ENCODE results near the gene GALNT2. TPM values are rescaled to one million over a fixed set of nuclear protein-coding genes. Genes with fewer than 3 reads are reported as not detected.

Gene GALNT2
- total and polyA plus RNA-seq, 8 donors, result 18.3 to 118 (median 57.3) TPM

- FAIRE-seq, result no peak
- no peak overlapping the region for H3K4me3 ChIP-seq
- peaks cover 27 to 60% (median 31%) of the 10 kb centered on the region in 3 donors for H3K4me1 ChIP-seq
- H3K9me3 ChIP-seq, result no peaks in the 10 kb centered on the region
- ATAC-seq, result no peak
- no peaks in the 10 kb centered on the region for H3K36me3 ChIP-seq
- WGBS, 2 donors, result 74 to 76% methylated on average over 8 of the region's 8 CpGs
- intact Hi-C loops (cut with DNase I), result no loop called here
- no peak overlapping the region for H3K27ac ChIP-seq
- no peak for TF ChIP-seq CTCF (IDR thresholded peaks at IDR 0.05)
- no peaks in the 10 kb centered on the region for H3K27me3 ChIP-seq
- DNase-seq, result peak in 1 of 6 donors; percentile 26
Measured at GRCh38 chr1:230081751-230082150, 14.7 kb downstream of the GALNT2 start.

- Histone ChIP-seq H3K36me3 (no peaks in the 10 kb centered on the region), H3K27ac (no peak overlapping the region), H3K9me3 (no peaks in the 10 kb centered on the region), H3K4me3 (no peak overlapping the region), H3K4me1 (peaks cover 26 to 58% (median 31%) of the 10 kb centered on the region in 3 donors), H3K27me3 (no peaks in the 10 kb centered on the region)
- FAIRE-seq, result no peak
- WGBS, 2 donors, result 59 to 61% methylated on average over 4 of the region's 4 CpGs
- peak in 1 of 6 donors; percentile 5 for DNase-seq
- intact Hi-C loops (cut with DNase I), result no loop called here
- TF ChIP-seq CTCF (IDR thresholded peaks at IDR 0.05), result no peak
- ATAC-seq, result no peak
Measured at GRCh38 chr1:230082211-230082610, 15.2 kb downstream of the GALNT2 start.

DNA sequence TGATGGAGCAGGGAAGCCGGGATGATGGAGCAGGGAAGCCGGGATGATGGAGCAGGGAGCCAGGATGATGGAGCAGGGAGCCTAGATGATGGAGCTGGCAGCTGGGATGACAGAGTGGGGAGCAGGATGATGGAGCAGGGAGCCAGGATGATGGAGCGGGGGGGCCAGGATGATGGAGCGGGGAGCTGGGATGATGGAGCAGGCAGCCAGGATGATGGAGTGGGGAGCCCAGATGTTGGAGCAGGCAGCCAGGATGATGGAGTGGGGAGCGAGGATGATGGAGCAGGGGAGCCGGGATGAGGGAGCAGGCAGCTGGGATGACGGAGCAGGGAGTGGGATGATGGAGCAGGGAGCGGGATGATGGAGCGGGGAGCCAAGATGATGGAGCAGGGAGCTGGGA is 16.0 kb downstream of the GALNT2 start:
- no peak for ATAC-seq
- no peak for TF ChIP-seq CTCF (IDR thresholded peaks at IDR 0.05)
- H3K4me1 ChIP-seq, result peaks cover 27 to 58% (median 31%) of the 10 kb centered on the region in 3 donors
- peak in 1 of 6 donors; percentile 25 for DNase-seq
- no peak for FAIRE-seq
- H3K27me3 ChIP-seq, result no peaks in the 10 kb centered on the region
- H3K4me3 ChIP-seq, result no peak overlapping the region
- WGBS, 2 donors, result 98% methylated on average over 9 of the region's 9 CpGs
- intact Hi-C loops (cut with DNase I), result no loop called here
- no peak overlapping the region for H3K27ac ChIP-seq
- no peaks in the 10 kb centered on the region for H3K36me3 ChIP-seq
- H3K9me3 ChIP-seq, result no peaks in the 10 kb centered on the region

DNA sequence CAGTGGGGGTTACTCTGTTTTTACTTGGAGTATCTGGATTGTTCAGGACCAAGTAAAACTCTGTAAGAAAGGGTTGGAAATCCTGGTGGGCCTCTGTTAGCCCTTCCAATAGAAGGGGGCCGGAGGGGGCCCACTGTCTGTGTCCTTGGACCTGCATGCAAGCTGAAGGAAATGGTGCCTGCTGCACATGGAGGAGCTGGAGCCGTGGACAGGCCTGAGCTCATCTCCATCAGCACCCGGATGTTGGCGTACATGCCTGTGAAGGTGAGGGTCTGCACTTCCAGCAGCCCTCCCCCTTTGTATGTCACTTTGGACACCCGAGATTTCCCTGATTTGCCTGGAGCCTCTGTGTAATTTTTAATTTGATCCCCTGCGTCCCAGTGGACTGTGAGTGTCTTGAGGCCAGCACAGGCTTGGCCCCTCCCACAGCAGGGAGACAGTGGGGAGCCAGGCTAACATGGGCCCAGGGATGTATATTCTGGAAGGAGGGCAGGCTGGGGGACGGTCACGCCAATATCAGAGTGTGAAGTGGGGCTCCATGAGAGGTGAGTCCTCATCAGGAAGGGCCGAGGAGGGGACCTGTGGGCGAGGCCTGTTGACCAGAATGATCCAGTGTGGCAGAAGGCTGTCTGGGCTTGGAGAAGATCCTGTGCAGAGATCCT is 16.8 kb downstream of the GALNT2 start:
- intact Hi-C loops (cut with DNase I), result no loop called here
- ATAC-seq (no peak), DNase-seq (no peak), FAIRE-seq (no peak)
- Histone ChIP-seq H3K27ac (peak overlapping the region in 2 of 4 donors; percentile 59 to 68), H3K4me1 (peaks cover 23 to 54% (median 26%) of the 10 kb centered on the region in 3 donors), H3K4me3 (no peak overlapping the region), H3K27me3 (no peaks in the 10 kb centered on the region), H3K36me3 (no peaks in the 10 kb centered on the region), H3K9me3 (no peaks in the 10 kb centered on the region)
- TF ChIP-seq CTCF (IDR thresholded peaks at IDR 0.05), result no peak
- WGBS, 2 donors, result 74 to 85% methylated on average over 10 of the region's 10 CpGs

Data from pancreas (tissue), 10 donors.